ENCODE measurements around the gene PRELID3B.

DNA sequence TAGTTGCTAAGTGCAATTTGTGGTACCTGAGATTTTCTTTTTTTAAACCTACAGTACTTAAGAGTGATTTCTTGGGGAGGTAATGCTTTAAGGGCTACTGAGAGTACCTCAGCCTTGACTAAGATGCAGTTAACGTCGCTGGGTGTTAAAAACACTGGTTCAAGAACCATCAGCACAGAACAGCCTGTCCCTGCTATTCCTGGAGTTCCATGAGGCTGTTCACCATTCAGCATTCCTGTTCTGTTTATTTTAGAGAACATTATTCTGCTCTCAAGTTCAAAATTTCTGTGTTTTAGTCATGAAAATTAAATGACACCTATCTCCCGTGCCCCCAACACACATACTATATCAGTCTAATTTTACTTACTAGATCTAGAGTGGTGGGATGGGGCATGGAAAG, 1.7 kb upstream of the PRELID3B start:
- TF ChIP-seq CTCF (IDR thresholded peaks at IDR 0.05) (no peak), POLR2AphosphoS5 (IDR thresholded peaks at IDR 0.05) (no peak)
